RWPE2 (cell line): ENCODE data around the gene LPIN2.

Experiments used
- ATAC-seq: fragments of 200-7000 bp; cut with Tn5 transposase; 3 replicates; pipeline ENCODE4 v1.9.1; 2021; ENCODE audit warnings: low read depth
- DNase-seq: peaks from one replicate; pipeline ENCODE4 v3.0.0-alpha.2; 2020; ENCODE audit warnings: low spot score
- H3K27ac ChIP-seq: fragments of 450-650 bp; 2 replicates; pipeline ENCODE4 v1.5.1; 2017; ENCODE audit warnings: mild to moderate bottlenecking; ENCODE audit not compliant: poor library complexity, severe bottlenecking
- H3K27me3 ChIP-seq: fragments of 250-450 bp; sonication (Bioruptor Pico); 2 replicates; pipeline ENCODE4 v1.5.1; 2021; ENCODE audit warnings: mild to moderate bottlenecking, moderate library complexity; ENCODE audit not compliant: insufficient read depth, poor library complexity, severe bottlenecking
- H3K36me3 ChIP-seq: fragments of 250-450 bp; sonication (Bioruptor Pico); 2 replicates; pipeline ENCODE4 v1.5.1; 2020; ENCODE audit warnings: low read depth, mild to moderate bottlenecking, moderate library complexity
- H3K4me1 ChIP-seq: fragments of 250-450 bp; sonication (Bioruptor Pico); 2 replicates; pipeline ENCODE4 v1.5.1; 2021; ENCODE audit warnings: mild to moderate bottlenecking, moderate library complexity; ENCODE audit not compliant: insufficient read depth, poor library complexity, severe bottlenecking
- H3K4me3 ChIP-seq: fragments of 250-450 bp; sonication (Bioruptor Pico); 2 replicates; pipeline ENCODE4 v1.5.1; 2021; ENCODE audit warnings: mild to moderate bottlenecking, moderate library complexity; ENCODE audit not compliant: severe bottlenecking
- H3K9me3 ChIP-seq: fragments of 250-450 bp; sonication (Bioruptor Pico); 2 replicates; pipeline ENCODE4 v1.5.1; 2021; ENCODE audit warnings: mild to moderate bottlenecking, moderate library complexity; ENCODE audit not compliant: severe bottlenecking
- TF ChIP-seq, protein P1 (sequence below): fragments of 450-650 bp; IDR thresholded peaks from one replicate; pipeline ENCODE4 v1.5.1; 2017; ENCODE audit warnings: mild to moderate bottlenecking, moderate library complexity; ENCODE audit not compliant: poor library complexity, severe bottlenecking

Gene LPIN2

DNA sequence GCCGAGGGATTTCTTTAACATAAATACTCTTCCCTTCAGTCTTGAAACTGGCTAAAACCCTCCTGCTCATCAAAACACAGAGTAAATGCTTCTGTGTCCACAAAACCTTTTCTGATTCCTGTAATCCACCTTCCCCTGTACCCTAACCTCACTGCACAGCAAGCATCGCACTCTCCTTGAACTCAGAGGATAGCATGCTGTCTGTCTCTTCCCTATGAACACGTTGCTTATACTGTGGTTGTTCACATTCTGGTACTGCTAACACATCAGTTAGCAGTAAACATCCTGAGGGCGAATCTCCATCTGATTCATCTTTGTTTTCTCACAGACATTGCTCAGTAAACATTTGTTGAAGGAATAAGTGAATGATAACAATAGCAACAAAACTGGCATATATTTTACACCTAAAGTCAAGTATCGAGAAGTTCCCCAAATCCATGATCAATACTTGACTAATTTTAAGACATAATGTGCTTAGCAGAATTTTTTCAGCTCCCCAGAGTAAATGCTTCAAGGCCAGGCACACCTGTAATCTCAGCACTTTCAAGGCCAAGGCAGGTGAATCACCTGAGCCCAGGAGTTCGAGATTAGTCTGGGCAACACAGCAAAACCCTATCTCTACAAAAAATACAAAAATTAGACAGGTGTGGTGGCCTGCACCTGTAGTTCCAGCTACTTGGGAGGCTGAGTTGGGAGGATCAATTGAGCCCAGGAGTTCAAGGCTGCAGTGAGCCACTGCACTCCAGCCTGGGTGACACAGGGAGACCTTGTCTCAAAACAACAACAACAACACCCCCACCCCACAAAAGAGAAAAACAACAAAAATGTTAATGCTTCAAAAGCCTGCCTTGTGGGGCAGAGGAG lies 45.6 kb upstream of the LPIN2 start:
- H3K27me3 ChIP-seq: no peaks in the 10 kb centered on the region
- H3K4me1 ChIP-seq: peaks cover 7% of the 10 kb centered on the region
- DNase-seq: no peak
- H3K36me3 ChIP-seq: no peaks in the 10 kb centered on the region
- no peak overlapping the region for H3K4me3 ChIP-seq
- TF ChIP-seq, protein P1, sequence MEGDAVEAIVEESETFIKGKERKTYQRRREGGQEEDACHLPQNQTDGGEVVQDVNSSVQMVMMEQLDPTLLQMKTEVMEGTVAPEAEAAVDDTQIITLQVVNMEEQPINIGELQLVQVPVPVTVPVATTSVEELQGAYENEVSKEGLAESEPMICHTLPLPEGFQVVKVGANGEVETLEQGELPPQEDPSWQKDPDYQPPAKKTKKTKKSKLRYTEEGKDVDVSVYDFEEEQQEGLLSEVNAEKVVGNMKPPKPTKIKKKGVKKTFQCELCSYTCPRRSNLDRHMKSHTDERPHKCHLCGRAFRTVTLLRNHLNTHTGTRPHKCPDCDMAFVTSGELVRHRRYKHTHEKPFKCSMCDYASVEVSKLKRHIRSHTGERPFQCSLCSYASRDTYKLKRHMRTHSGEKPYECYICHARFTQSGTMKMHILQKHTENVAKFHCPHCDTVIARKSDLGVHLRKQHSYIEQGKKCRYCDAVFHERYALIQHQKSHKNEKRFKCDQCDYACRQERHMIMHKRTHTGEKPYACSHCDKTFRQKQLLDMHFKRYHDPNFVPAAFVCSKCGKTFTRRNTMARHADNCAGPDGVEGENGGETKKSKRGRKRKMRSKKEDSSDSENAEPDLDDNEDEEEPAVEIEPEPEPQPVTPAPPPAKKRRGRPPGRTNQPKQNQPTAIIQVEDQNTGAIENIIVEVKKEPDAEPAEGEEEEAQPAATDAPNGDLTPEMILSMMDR: no peak
- no peaks in the 10 kb centered on the region for H3K9me3 ChIP-seq
- ATAC-seq: no peak
- H3K27ac ChIP-seq: no peak overlapping the region

DNA sequence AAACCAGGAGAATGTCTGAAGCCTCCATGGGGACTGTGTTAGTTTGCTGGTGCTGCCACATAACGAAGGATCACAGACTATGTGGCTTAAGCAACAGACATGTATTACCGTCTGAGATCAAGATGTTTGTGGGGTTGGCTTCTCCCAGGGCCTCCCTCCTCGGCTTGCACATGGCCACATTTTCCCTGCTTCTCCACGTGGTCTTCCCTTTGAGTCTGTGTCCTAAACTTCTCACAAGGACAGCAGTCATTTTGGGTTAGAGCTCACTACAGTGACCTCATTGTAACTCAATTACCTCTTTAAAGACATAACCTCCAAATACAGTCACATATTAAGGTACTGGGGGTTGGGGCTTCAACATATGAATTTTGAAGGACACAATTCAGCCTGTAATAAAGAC lies 44.6 kb upstream of the LPIN2 start:
- TF ChIP-seq, protein P1: no peak
- Histone ChIP-seq H3K27me3 (no peaks in the 10 kb centered on the region), H3K4me1 (peaks cover 7% of the 10 kb centered on the region), H3K9me3 (no peaks in the 10 kb centered on the region), H3K36me3 (no peaks in the 10 kb centered on the region), H3K27ac (no peak overlapping the region), H3K4me3 (no peak overlapping the region)
- no peak for DNase-seq
- no peak for ATAC-seq

DNA sequence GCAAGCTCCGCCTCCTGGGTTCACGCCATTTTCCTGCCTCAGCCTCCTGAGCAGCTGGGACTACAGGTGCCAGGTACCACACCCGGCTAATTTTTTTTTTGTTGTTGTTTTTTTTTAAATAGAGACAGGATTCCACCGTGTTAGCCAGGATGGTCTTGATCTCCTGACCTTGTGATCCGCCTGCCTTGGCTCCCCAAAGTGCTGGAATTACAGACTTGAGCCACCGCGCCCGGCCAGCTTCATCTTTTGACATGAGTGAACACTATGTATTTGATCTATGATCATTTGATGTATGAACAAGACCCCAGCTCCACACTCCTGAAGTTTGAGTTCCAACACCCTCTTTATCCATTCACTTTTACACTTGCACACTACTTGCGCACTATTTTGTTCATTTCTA lies 43.4 kb upstream of the LPIN2 start:
- Histone ChIP-seq H3K27ac (no peak overlapping the region), H3K36me3 (no peaks in the 10 kb centered on the region), H3K4me1 (peaks cover 7% of the 10 kb centered on the region), H3K4me3 (no peak overlapping the region), H3K9me3 (no peaks in the 10 kb centered on the region), H3K27me3 (no peaks in the 10 kb centered on the region)
- TF ChIP-seq, protein P1: no peak
- ATAC-seq (no peak), DNase-seq (no peak)

DNA sequence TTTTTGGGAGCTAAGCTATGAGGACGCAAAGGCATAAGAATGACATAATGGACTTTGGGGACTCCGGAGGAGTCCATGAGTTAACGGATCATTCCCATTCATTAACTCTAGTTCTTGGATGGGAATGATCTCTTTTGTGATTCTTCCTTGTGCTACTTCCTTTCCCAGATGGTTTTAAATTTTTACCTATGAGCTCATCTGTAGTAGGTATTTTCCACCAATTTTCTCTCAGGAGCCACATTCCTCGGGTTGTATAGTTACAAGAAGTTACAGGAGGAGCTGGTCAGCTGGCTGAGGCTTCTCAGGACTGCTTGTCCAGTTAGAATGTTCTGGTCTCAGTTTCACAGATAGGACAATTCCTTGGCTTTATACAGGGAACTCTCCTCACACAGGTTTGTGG lies 42.9 kb upstream of the LPIN2 start:
- Histone ChIP-seq H3K27ac (no peak overlapping the region), H3K36me3 (no peaks in the 10 kb centered on the region), H3K4me3 (no peak overlapping the region), H3K9me3 (no peaks in the 10 kb centered on the region), H3K4me1 (peaks cover 7% of the 10 kb centered on the region), H3K27me3 (no peaks in the 10 kb centered on the region)
- DNase-seq (no peak), ATAC-seq (peak; percentile 38; the same call in 2 of the 3 replicates)
- TF ChIP-seq, protein P1: no peak

DNA sequence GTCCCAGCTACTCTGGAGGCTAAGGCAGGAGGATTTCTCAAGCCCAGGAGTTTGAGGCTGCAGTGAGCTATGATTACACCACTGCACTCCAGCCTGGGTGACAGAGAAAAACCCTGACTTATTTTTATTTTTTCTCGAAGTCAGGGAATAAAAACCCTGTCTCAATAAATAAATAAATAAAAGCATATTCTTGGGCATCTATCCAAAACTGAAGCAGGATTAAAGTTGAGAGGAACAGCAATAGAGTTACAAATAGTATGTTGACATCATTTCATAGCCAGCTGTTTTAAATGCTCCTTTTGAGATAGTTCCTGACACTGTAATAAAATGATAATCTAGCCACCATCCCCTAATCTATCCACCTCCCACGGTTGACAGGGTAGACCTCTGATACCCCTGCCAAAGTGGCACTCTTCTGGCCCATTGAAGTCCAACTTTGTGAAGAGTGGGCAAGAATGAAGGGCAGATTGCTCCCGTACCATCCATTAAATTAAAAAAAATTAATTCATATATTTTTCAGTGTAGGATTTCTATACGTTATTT lies 42.3 kb upstream of the LPIN2 start:
- DNase-seq (no peak), ATAC-seq (no peak)
- Histone ChIP-seq H3K36me3 (no peaks in the 10 kb centered on the region), H3K27ac (no peak overlapping the region), H3K4me1 (peaks cover 7% of the 10 kb centered on the region), H3K9me3 (no peaks in the 10 kb centered on the region), H3K4me3 (no peak overlapping the region), H3K27me3 (no peaks in the 10 kb centered on the region)
- TF ChIP-seq, protein P1: no peak
